Measurements from ENCODE around the gene PFKFB2. TPM values are rescaled to one million over a fixed set of nuclear protein-coding genes. Genes with fewer than 3 reads are reported as not detected.

PFKFB2 gene
- total RNA-seq, 2 donors from 2014 or later: 5.6 to 6.1 TPM

DNA sequence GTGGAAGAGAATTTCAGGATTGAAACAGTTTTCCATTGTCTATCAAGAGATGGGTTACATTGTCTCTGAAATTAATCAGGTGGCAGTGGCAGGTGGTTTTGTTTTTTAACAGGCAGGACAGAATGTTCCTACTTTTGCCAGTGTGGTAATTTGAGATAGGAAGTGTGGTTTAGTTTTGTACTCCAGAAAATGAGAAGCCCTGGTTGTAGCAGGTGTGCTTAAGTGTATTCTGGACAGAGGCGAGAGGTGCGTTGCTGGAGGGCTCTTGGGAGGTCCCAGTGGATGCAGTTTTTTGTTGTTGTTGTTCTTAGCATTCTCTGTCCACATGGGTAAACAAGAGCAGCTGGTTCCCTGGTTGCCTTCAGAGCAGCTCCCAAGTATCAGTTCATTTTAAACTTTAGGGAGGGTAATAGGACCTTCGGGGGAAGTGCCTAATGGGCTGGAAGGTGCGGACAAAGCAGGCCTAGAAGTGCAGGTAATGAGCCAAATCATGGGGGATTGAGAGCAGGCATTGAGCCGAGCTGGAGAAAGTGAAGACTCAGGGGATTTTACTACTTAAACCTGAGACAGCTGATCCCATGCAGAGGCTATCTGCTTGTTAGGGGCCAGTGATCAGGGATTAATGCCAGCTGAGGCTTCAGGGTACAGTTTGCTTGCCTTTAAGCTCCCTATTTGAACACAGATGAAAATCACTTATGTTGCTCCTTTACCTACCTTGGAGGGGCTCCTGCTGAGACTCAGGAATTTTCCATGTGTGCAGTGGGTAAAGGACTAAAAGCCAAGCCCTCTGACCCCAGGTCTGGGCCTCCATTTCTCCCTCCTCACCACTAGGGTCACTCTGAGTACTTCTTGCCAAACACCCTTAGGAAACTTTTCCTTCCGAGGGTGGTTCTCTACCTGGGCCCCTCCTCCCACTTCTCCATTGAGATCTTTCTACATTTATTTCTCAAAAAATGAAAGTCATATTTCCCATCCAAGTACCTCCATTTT lies 6.1 kb downstream of the PFKFB2 start:
- intact Hi-C loops (cut with DNase I): no loop called here
- 66% methylated on average over 6 of the region's 6 CpGs for WGBS
- no peaks in the 10 kb centered on the region for H3K36me3 ChIP-seq

DNA sequence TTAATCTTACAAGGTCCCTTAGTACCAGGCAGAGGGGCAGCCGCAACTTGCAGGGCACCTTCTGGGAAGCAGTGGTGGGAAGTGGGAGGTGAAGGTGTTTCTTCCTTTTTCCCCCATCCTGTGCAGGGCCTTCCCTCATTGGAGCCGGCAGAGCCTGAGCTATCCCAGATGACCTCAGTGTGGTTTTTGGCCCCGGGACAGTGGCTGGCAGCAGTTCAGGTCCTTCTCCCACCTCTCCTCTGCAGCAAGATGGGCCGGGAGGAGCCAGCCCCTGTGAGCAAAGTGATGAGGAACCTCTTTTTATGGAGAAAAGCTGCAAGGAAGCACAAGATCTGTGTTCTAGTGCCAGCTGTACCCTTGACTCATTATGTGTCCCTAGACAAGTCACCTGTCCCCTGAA lies 6.8 kb downstream of the PFKFB2 start:
- Histone ChIP-seq H3K4me1 (replicated peaks) (no peaks in the 10 kb centered on the region), H3K27ac (no peak overlapping the region), H3K4me3 (no peak overlapping the region), H3K36me3 (no peaks in the 10 kb centered on the region), H3K27me3 (replicated peaks; ENCODE audit: insufficient read depth) (no peaks in the 10 kb centered on the region), H3K9me3 (no peaks in the 10 kb centered on the region)
- TF ChIP-seq POLR2A (IDR thresholded peaks at IDR 0.05): no peak
- no peak for DNase-seq (ENCODE audit: low spot score)
- intact Hi-C loops (cut with DNase I): no loop called here
- 65% methylated on average over 4 of the region's 4 CpGs for WGBS

More for the DNA sequence above, 6.1 kb downstream of the PFKFB2 start:
- no peak for DNase-seq (ENCODE audit: low spot score)
- Histone ChIP-seq H3K9me3 (no peaks in the 10 kb centered on the region), H3K4me1 (replicated peaks) (no peaks in the 10 kb centered on the region), H3K4me3 (no peak overlapping the region), H3K27ac (no peak overlapping the region), H3K27me3 (replicated peaks; ENCODE audit: insufficient read depth) (no peaks in the 10 kb centered on the region)
- TF ChIP-seq, protein P1, sequence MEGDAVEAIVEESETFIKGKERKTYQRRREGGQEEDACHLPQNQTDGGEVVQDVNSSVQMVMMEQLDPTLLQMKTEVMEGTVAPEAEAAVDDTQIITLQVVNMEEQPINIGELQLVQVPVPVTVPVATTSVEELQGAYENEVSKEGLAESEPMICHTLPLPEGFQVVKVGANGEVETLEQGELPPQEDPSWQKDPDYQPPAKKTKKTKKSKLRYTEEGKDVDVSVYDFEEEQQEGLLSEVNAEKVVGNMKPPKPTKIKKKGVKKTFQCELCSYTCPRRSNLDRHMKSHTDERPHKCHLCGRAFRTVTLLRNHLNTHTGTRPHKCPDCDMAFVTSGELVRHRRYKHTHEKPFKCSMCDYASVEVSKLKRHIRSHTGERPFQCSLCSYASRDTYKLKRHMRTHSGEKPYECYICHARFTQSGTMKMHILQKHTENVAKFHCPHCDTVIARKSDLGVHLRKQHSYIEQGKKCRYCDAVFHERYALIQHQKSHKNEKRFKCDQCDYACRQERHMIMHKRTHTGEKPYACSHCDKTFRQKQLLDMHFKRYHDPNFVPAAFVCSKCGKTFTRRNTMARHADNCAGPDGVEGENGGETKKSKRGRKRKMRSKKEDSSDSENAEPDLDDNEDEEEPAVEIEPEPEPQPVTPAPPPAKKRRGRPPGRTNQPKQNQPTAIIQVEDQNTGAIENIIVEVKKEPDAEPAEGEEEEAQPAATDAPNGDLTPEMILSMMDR (IDR thresholded peaks at IDR 0.05): no peak
- TF ChIP-seq POLR2A (IDR thresholded peaks at IDR 0.05): no peak
- TF ChIP-seq POLR2AphosphoS5 (IDR thresholded peaks at IDR 0.05): no peak

DNA sequence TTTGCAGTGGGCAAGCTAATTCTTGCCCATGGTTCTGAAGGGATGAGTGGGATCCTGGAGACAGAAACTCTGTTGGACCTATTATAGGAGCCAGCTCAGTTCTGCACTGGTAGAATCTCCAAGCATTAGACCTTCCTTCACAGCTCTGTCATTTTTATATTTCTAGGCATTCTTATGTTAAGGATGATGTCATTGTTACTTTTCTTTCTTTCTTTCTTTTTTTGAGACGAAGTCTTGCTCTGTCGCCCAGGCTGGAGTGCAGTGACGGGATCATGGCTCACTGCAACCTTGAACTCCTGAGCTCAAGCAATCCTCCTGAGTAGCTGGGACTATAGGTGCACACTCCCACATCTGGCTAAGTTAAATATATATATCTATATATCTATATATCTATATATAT lies 7.5 kb downstream of the PFKFB2 start:
- no peak for DNase-seq (ENCODE audit: low spot score)
- H3K4me1 ChIP-seq (replicated peaks): no peaks in the 10 kb centered on the region
- H3K4me3 ChIP-seq: no peak overlapping the region
- intact Hi-C loops (cut with DNase I): no loop called here
- 71% methylated on average over 3 of the region's 3 CpGs for WGBS
- H3K9me3 ChIP-seq: no peaks in the 10 kb centered on the region
- no peaks in the 10 kb centered on the region for H3K36me3 ChIP-seq
- TF ChIP-seq, protein P1 (IDR thresholded peaks at IDR 0.05): no peak
- no peak overlapping the region for H3K27ac ChIP-seq
- no peaks in the 10 kb centered on the region for H3K27me3 ChIP-seq (replicated peaks; ENCODE audit: insufficient read depth)

DNA sequence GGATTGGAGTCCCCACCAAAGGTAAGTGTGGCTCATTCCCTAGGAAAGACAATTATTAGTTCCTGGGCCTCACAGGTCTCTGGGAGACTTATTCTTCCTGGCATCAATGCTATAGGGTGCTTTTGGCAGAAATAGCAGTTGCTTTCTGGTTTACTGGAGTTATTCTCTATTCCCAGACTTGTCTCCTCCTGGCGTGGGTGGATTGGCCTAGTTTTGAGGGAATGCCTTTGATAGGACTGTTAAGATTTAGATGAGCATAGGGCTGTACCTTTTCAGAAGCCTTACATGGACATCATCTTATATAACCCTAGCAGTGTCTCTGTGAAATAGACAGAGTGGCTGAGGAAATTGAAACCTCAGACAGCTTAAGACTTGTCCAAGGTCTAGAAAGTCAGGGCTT lies 9.0 kb downstream of the PFKFB2 start:
- Histone ChIP-seq H3K36me3 (no peaks in the 10 kb centered on the region), H3K4me1 (replicated peaks) (no peaks in the 10 kb centered on the region), H3K27me3 (replicated peaks; ENCODE audit: insufficient read depth) (no peaks in the 10 kb centered on the region), H3K27ac (no peak overlapping the region), H3K4me3 (no peak overlapping the region), H3K9me3 (no peaks in the 10 kb centered on the region)
- intact Hi-C loops (cut with DNase I): no loop called here
- TF ChIP-seq POLR2A (IDR thresholded peaks at IDR 0.05): no peak
- TF ChIP-seq, protein P1 (IDR thresholded peaks at IDR 0.05): no peak
- TF ChIP-seq POLR2AphosphoS5 (IDR thresholded peaks at IDR 0.05): no peak
- DNase-seq (ENCODE audit: low spot score): no peak
- 80% methylated on average over 1 of the region's 1 CpG for WGBS

DNA sequence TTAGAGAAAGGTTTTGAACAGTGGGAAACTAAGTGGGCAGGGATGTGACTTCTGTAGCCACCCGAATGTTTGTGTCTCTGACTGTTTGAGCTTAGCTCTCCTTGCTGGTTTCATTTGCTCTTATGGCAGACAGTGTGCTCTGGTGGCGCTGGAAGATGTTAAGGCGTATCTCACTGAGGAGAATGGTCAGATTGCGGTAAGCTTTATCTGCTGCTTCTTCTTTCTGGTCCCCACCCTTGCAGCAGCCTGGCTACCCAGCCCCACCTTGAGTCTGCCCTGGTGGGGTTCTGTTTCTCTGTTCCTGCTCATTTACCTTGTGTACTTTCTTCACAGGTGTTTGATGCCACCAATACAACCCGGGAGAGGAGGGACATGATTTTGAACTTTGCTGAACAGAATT lies 9.9 kb downstream of the PFKFB2 start:
- WGBS: 93% methylated on average over 5 of the region's 5 CpGs
- H3K9me3 ChIP-seq: no peaks in the 10 kb centered on the region
- H3K36me3 ChIP-seq: no peaks in the 10 kb centered on the region
- H3K4me1 ChIP-seq (replicated peaks): no peaks in the 10 kb centered on the region
- intact Hi-C loops (cut with DNase I): no loop called here
- TF ChIP-seq, protein P1 (IDR thresholded peaks at IDR 0.05): no peak
- TF ChIP-seq POLR2AphosphoS5 (IDR thresholded peaks at IDR 0.05) (no peak), POLR2A (IDR thresholded peaks at IDR 0.05) (no peak)
- no peak for DNase-seq (ENCODE audit: low spot score)
- no peaks in the 10 kb centered on the region for H3K27me3 ChIP-seq (replicated peaks; ENCODE audit: insufficient read depth)
- H3K4me3 ChIP-seq: no peak overlapping the region
- H3K27ac ChIP-seq: no peak overlapping the region
